OCI-LY3 (cell line): ENCODE data around the gene MAP3K2.
A peak's percentile ranks its signal among the peaks of the same experiment; 100 is the strongest.

Source experiments
- H2AFZ ChIP-seq: fragments of 200-600, 300-600 bp; shearing (Covaris generic); 2 replicates; pipeline ENCODE4 v1.6.0; 2014; ENCODE audit warnings: antibody characterized with exemption, low read depth, low read length
- H3K27ac ChIP-seq: fragments of 200-600, 300-600 bp; sonication (generic); 2 replicates; pipeline ENCODE4 v1.5.1; 2014; ENCODE audit warnings: mild to moderate bottlenecking, low read length, moderate library complexity, mixed read lengths
- H3K27me3 ChIP-seq: fragments of 200-600, 300-600 bp; sonication (generic); 2 replicates; pipeline ENCODE4 v1.6.1; 2014; ENCODE audit warnings: low read depth, low read length, mixed read lengths
- H3K36me3 ChIP-seq: fragments of 200-600, 300-600 bp; sonication (generic); replicated peaks from 2 replicates; pipeline ENCODE3; 2014; ENCODE audit warnings: low read depth, low read length, mixed read lengths
- H3K4me1 ChIP-seq: fragments of 300-600, 200-600 bp; sonication (generic); 2 replicates; pipeline ENCODE4 v1.6.1; 2014; ENCODE audit warnings: low read length, mixed read lengths
- H3K4me2 ChIP-seq: fragments of 200-600, 300-600 bp; sonication (generic); 2 replicates; pipeline ENCODE4 v1.6.1; 2014; ENCODE audit warnings: low read length, mixed read lengths
- H3K4me3 ChIP-seq: fragments of 300-600, 200-600 bp; sonication (generic); 2 replicates; pipeline ENCODE4 v1.5.1; 2014; ENCODE audit warnings: antibody characterized with exemption, mild to moderate bottlenecking, low read length, moderate library complexity
- H3K79me2 ChIP-seq: fragments of 300-600, 200-600 bp; shearing (Covaris generic); 2 replicates; pipeline ENCODE4 v1.6.1; 2014; ENCODE audit warnings: mild to moderate bottlenecking, low read length, mixed read lengths
- H3K9ac ChIP-seq: fragments of 300-600, 200-600 bp; shearing (Covaris generic); 2 replicates; pipeline ENCODE4 v1.6.0; 2014; ENCODE audit warnings: mild to moderate bottlenecking, low read length, moderate library complexity
- H3K9me3 ChIP-seq: fragments of 200-600, 300-600 bp; shearing (Covaris generic); 2 replicates; pipeline ENCODE4 v1.6.1; 2014; ENCODE audit warnings: low read length, mixed read lengths; ENCODE audit not compliant: insufficient read depth
- H4K20me1 ChIP-seq: fragments of 200-600, 300-600 bp; sonication (generic); 2 replicates; pipeline ENCODE4 v1.6.1; 2016; ENCODE audit warnings: low read length, mixed read lengths; ENCODE audit not compliant: insufficient read depth
- CTCF ChIP-seq: fragments of 200-600, 300-600 bp; sonication (generic); IDR thresholded peaks from 2 replicates; pipeline ENCODE4 v1.5.1; 2014; ENCODE audit warnings: antibody characterized with exemption, low read length, low read depth
- EZH2phosphoT487 ChIP-seq: fragments of 200-600 bp; shearing (Covaris generic); IDR thresholded peaks from 2 replicates; pipeline ENCODE4 v1.6.1; 2018; ENCODE audit warnings: antibody characterized with exemption, mixed run types, low read depth

MAP3K2 gene

GRCh38 chr2:127321303-127321702 is 66.5 kb downstream of the MAP3K2 start:
- H3K9me3 ChIP-seq = no peaks in the 10 kb centered on the region
- H3K79me2 ChIP-seq = no peaks in the 10 kb centered on the region
- H4K20me1 ChIP-seq = no peaks in the 10 kb centered on the region
- H3K9ac ChIP-seq = no peak overlapping the region
- H3K36me3 ChIP-seq = peaks cover 35% of the 10 kb centered on the region
- H3K27me3 ChIP-seq = no peaks in the 10 kb centered on the region
- no peak overlapping the region for H3K4me2 ChIP-seq
- H2AFZ ChIP-seq = no peak overlapping the region
- no peak overlapping the region for H3K4me3 ChIP-seq
- peaks cover 7% of the 10 kb centered on the region for H3K4me1 ChIP-seq
- TF ChIP-seq EZH2phosphoT487 (no peak), CTCF (no peak)
- no peak overlapping the region for H3K27ac ChIP-seq

- TF ChIP-seq EZH2phosphoT487 = no peak
- TF ChIP-seq CTCF = no peak
- H3K4me1 ChIP-seq = peaks cover 7% of the 10 kb centered on the region
- H3K4me3 ChIP-seq = no peak overlapping the region
- no peaks in the 10 kb centered on the region for H4K20me1 ChIP-seq
- H3K79me2 ChIP-seq = no peaks in the 10 kb centered on the region
- H3K4me2 ChIP-seq = no peak overlapping the region
- no peaks in the 10 kb centered on the region for H3K27me3 ChIP-seq
- H3K9ac ChIP-seq = no peak overlapping the region
- no peaks in the 10 kb centered on the region for H3K9me3 ChIP-seq
- no peak overlapping the region for H2AFZ ChIP-seq
- no peak overlapping the region for H3K27ac ChIP-seq
- peaks cover 36% of the 10 kb centered on the region for H3K36me3 ChIP-seq
Observed at GRCh38 chr2:127320586-127321275, 67.0 kb downstream of the MAP3K2 start.

- Histone ChIP-seq H3K9me3 (no peaks in the 10 kb centered on the region), H3K79me2 (no peaks in the 10 kb centered on the region), H3K4me1 (peaks cover 7% of the 10 kb centered on the region), H3K4me3 (no peak overlapping the region), H3K27ac (no peak overlapping the region), H4K20me1 (no peaks in the 10 kb centered on the region), H3K4me2 (no peak overlapping the region), H3K9ac (no peak overlapping the region), H2AFZ (no peak overlapping the region), H3K36me3 (peaks cover 40% of the 10 kb centered on the region), H3K27me3 (no peaks in the 10 kb centered on the region)
- no peak for TF ChIP-seq EZH2phosphoT487
- no peak for TF ChIP-seq CTCF
Observed at GRCh38 chr2:127320067-127320466, 67.7 kb downstream of the MAP3K2 start.

GRCh38 chr2:127314193-127314988 is 73.4 kb downstream of the MAP3K2 start:
- Histone ChIP-seq H2AFZ (no peak overlapping the region), H3K79me2 (no peaks in the 10 kb centered on the region), H3K36me3 (peaks cover 48% of the 10 kb centered on the region), H4K20me1 (peaks cover 17% of the 10 kb centered on the region), H3K9ac (no peak overlapping the region), H3K4me1 (peaks cover 21% of the 10 kb centered on the region), H3K27me3 (no peaks in the 10 kb centered on the region), H3K4me2 (peak overlapping the region; percentile 33; the same call in 1 of the 2 replicates), H3K9me3 (no peaks in the 10 kb centered on the region), H3K27ac (no peak overlapping the region), H3K4me3 (no peak overlapping the region)
- TF ChIP-seq CTCF = no peak
